Stimulated activated CD8-positive, alpha-beta memory T cell treated with anti-CD3 and anti-CD28 coated beads, Interleukin-15, amount 100 ng/mL, for 4 hours (primary cell): ENCODE data around the gene IRS1.

Experiments
- DNase-seq, 2 donors: peaks; one replicate each; pipeline ENCODE4 v3.0.0-alpha.2; 2020; ENCODE audit warnings: low read depth in 2 of 2

IRS1 gene

DNA sequence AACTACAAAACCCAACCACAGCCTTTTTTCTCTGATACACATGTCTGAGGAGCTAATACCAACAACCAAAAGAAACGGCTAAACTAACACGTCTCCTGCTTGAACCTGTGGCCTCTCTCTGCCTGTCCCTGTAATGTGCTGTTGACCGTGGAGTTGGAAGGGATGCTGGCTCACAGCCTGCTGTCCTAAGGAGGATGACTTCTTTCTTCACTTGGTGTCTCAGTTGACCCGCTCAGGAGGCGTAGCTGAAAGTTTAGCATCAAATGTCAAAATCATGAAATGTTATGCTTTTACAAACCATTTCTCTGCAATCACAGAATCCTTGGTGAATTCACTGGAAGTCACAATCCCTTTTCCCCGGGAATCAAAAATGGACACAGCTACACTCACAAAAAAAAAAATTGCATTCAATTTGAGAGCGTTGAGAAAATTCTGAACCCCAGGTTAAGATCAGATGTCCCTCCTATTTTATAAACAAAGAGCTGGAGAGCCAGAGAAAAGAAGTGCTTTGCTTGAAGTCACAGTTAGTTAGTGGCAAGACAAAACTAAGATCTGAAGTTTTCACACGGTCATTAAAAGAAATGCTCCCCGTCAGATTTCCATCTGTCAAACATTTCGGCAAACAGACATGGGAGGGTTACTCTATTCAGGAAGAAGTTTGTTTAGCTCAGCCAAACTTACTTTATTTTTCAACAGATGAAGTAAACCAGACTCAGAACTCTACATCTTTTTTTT lies 74.3 kb downstream of the IRS1 start:
- no peak for DNase-seq

DNA sequence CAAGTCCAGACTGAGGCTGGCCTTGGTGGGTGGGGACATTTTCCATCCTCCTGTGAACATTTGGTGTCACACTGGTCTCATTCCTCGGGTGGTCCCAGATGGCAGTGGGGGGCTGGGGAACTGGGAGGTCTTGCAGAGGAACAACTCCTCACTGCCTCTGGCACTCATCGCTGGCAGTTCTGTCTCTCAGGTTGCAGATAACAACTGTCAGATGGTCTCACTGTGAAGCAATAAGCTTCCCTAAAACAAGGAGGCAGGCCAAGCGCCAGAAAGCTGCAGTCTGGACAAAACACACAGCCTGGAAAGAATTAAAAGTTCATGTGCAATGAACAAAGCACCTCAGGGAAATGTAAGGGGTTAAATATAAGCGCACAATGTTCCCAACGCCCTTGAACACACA lies 78.1 kb downstream of the IRS1 start:
- no peak for DNase-seq

DNA sequence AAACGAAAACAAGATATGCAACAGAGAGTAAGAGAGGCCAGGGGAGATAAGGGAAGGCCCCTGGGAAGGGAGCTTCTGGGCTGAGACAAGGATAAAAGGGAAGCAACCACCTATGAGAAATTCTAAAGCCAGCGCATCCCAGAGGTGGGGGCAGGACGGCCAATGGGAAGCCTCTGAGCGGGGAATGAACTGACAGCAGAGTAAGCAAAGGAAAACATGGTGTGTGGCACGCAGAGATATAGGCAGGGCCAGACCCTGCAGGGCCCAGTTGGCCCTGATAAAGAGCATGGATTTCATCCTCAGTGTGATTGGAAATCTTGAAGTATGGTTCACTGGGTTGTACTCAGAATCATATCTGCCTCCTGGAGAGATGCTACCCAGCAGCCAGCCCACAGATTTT lies 78.7 kb downstream of the IRS1 start:
- no peak for DNase-seq

DNA sequence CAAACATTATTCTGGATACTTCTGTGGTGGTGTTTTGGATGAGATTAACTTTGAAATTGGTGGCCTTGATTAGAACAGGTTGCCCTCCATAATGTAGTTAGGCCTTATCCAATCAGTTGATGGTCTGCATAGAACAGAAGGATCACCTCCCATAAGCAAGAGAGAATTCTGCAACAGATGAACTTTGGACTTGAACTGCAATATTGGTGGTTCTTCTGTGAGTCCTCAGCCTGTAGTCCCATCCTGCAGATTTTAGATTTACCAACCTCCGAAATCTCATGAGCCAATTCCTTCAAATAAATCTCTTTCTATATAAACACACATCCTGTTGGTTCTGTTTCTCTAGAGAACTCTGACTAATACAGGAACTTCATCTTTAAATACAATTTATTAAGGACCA lies 81.9 kb downstream of the IRS1 start:
- DNase-seq: no peak

DNA sequence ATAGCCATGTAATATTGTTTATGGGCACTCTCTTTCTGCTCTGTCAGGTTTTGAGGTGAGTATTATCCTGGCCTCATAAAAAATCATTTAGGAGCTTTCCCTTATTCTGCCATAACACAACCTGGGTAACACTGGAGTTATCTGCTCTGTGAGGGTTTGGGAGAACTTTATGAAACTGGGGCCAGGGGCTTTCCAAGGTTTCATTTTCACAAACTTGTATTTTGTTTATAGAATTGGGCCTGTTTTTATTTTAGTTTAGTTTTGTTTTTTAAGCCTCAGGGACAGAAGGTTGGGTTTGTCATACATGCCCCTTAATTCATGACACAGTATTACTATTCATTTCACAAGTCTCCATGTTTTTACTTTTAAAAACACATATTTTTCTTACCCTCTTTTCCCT lies 83.5 kb downstream of the IRS1 start:
- DNase-seq: no peak

DNA sequence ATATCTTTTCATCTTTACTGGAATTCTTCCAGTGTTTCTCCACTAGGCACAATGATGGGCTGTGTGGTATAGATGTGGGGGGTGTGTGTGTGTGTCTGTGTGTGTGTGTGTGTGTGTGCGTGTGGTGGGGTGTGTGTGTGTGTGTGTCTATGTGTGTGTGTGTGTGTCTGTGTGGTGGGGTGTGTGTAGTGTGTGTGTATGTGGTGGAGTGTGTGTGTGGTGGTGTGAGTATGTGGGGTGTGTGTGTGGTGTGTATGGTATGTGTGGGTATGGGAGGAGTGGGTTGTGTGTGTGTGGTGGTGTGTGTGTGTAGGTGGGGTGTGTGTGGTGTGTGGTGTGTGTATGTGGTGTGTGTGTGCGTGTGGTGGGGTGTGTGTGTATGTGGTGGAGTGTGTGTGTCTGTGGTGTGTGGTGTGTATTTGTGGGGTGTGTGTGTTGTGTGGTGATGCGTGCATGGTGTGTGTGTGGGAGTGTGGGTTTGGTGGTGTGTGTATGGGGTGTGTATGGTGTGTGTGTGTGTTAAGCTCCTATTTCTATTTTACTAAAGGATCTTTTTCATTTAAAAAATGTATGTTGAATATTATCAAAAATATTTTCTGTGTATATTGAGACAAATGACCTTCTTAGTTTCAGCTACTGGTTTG lies 84.2 kb downstream of the IRS1 start:
- DNase-seq: no peak

DNA sequence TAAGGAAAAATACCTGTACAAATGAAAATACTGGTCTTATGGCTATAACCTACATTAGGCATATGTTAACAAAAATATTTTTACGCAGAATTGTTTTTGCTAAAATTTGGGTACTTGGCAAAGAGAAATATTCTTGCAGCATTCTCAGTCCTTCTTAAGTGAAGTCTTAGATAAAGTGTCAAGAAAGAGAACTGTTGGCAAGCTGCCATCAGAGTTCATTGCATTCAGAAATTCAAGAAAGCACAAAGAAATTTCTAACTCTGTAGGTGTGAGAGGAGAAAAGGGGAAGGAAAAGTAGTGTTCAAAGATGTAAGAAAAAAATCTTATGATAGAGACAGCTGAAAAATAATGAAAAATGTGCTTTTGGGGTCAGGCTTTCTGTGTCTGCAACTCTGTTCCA lies 86.7 kb downstream of the IRS1 start:
- DNase-seq: no peak

DNA sequence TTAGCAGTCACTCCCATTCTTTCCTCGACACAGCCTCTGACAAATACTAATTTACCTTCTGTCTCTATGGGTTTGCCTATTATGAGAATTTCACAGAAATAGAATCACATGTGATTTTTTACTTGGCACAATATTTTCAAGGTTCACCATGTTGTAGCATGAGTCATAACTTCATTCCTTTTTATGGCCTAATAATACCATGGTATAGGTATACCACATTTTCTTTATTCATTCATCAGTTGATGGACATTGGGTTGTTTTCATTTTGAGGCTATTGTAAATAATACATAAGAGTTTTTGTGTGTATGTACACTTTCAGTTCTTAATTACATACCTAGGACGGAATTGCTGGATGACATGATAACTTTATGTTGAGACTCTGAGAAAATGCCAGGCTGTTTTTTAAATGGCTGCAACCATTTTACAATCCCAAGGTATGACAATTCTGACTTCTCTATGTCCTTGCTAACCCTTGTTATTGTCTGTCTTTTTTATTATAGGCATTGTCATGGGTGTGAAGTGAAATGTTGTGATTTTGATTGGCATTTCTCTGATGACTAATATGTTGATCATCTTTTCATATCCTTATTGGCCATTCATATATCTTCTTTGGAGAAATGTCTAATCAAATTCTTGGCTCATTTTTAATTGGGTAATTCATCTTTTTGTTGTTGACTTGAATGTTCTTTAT lies 87.9 kb downstream of the IRS1 start:
- DNase-seq: no peak

DNA sequence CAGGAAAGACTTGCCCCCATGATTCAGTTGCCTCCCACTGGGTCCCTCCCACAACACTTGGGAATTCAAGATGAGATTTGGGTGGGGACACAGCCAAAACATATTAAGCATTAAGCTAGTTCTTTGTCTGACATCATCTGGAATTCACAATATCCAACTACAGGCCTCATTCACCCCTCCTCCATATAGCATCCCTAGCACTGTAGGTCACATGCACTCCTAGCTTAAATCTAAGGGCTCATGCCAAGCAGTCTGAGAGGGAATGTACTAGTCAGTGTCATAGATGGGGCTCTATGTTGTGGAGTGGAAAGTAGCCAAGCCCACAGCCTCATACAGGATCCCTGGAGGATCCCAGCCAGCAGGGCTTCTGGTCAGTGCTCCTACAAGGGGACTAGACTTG lies 92.1 kb downstream of the IRS1 start:
- no peak for DNase-seq

DNA sequence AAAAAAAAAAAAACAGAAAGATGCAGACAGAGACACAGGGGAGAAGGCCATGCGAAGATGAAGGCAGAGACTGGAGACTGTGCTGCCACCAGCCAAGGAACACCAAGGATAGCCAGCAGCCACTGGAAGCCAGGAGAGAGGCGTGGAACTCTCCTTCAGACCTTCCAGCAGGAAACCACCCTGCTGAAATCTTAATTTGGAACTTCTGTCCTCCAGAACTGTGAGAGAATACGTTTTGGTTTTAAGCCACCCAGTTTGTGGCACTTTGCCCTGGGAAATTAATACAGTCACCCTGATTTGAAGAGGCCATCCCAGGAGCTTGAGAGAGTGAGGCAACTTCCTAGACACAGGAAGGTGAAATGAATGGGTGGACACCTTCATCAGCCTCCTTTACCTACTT lies 93.7 kb downstream of the IRS1 start:
- no peak for DNase-seq

DNA sequence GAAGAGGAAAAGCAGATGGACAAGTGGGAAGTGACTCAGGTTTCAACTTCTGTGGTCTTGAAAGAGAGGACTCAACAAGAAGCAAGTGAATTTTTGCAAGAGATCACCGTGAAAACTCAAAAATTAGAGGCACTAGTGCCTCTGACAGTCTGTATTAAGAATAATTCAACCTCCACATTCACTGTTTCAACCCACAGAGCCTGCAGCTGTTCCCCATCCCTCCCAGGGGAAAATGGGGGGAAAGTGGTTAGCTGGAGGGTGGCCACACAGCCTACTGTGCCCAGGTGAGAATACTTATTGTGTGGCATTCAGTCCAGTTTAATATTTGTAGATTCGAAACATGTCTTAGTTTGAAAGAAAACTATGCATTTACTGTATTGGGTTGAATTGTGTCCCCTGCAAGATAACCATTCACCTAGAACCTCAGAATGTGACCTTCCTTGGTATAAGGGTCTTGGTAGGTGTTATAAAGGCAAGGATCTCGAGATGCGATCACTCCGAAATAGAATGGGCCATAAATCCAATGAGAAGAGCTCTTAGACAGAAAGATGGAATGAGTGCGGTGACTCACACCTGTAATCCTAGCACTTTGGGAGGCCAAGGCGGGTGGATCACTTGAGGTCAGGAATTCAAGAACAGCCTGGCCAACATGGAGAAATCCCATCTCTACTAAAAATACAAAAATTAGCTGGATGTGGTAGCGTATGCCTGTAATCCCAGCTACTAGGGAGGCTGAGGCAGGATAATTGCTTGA lies 94.3 kb downstream of the IRS1 start:
- DNase-seq: no peak

DNA sequence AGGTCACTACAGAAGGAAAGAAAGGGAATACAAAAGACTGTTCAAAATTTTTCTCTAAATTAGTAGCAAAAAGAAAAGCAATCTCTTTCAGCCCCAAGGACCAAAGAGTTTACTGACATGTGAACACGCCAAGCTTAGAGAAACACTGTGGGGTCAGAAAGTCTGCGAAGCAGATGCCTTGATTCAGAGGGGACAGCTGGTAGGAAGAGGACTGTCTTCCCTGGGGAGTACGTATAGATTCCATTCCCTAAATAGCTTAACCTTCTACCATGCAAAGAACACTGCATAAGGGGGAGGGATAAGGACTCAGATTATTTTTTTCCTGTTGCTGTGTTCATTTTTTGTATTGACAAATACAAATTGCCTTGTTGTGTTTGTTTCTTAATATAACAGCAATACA lies 96.1 kb downstream of the IRS1 start:
- no peak for DNase-seq

DNA sequence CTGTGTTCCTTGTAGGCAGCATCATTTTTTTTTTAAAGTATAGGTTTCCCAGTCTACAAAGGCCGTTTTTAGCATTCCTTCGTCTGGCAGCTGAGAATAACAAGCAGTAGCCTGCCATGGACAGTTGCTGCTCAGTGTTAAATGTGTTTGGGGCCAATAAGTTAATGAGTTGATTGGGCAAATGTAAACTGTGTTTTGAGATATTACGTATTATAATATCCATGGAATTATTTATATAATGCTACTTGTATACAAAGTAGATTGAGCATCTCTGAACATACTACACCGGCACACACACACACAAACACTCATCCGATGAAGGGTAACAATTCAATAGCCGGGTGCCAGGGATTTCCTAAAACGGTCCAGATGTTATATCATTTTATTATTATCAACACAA lies 97.2 kb downstream of the IRS1 start:
- no peak for DNase-seq

DNA sequence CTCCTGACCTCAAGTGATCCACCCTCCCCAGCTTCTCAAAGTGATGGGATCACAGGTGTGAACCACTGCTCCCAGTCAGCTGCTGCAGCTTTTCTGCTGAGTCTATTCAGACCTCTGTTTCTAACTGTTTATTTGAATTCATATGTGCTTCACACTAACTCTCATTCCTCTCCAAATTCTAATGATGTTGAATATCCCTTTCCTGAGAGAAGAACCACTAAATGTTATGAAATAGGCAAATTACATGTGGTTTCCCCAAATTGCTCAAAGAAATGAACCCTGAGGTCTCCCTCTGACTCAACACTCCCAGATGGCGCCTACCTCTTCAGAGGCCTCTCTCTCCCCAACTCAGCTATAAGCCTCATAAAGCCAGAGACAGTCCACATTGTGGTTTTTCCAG lies 98.6 kb downstream of the IRS1 start:
- DNase-seq: no peak

DNA sequence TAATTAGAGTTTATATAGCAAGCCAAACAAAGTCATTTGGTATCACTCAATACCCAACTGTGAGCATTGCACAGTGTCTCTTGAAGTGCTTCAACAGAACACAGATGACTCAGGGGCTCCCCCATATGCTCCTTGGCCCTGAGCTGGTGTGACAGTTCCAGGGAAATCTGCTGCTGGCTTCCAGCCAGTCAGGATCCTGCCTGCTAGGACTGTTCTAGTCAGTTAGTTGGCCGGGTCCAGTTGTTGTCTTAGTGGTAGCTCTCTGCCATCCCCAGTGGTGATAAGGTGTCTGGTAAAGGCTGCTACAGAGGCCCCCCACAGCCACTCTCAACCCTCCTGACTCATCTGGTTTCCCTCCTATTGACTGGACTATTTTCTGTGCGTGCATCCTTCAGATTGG lies 100.3 kb downstream of the IRS1 start:
- DNase-seq: no peak

DNA sequence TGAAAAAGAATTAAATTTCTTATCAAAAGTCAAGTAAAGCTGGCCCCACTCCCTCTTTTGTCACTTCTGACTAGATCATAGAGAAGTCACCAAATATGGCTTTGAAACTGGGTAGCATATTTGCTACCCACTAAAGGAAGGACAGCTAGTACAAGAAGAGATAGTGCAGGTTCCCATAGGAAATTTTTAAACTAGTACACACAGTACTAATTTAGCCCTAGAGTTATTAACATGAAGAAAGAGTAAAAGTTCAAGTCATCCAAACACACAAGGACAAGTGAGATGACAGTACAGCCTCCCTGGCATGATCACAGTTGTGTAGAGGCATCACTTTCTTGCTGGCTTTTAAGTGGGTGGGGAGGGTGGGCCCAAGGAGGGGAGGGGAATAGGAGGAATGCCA lies 100.9 kb downstream of the IRS1 start:
- DNase-seq: no peak

DNA sequence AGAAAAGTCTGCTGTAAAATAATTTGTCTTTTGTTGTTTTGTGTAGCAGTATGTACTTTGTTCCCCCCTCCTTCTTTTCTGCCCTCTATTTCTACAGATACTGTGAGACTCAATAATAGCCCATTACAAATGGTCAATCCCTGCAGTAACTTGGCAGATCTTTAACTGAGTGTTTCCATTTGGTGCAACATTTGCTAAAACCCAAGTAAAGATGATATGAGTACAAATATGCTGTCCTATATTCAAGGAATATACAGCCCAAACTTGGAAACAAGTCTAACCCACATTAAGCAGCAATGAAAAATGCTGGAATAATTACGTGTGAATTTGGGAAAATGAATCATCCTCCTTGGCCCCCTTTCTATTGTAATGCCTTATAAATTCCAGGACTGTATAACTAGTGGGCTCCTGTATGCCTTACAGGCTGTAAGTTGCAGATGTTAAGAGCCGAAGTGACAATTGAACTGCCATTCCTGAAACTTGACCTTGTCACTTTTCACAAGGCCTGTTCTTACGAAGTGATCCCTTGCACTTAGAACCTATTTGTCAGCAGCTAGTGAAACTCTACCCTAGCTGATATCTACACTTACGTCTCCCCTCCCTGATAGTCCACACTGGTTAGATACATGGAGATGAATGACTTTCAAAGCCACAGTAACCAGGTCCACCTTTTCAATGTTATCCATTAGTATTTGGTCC lies 104.9 kb downstream of the IRS1 start:
- no peak for DNase-seq

DNA sequence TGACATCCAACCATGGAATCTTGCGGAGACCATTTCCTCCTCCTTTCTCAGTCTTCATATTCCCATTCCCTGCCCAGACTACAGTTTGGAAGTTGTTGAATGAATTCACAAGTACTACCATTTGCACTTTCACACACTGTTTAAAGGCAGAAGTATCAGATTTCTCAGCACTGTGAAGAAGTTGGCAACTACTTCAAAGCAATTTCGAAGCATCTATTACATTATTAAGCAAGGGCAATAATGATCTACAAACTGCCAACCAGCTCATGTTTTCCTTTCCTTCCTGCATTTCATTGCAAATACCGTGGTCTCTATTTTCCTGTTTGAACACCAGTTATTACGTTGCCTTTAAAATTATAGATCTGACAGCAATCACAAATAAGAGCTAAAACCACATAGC lies 105.5 kb downstream of the IRS1 start:
- no peak for DNase-seq

DNA sequence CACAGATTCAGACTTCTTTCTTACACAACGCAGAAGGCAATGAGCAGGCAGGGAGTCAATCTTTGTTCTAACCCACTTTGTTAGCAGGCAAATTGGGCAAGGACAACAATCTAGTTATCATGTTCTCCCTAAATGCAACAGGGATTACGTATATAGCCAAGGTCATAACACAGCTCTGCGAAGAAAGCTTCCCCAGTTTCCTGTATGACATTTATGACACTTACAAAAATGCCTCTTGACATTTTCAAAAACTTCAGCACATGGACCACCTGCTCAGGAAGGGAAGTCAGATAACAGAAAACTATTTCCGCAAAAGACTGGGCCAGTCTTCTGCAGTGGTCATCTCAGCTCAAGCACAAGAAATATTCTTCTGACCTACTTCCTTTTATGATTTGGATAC lies 106.1 kb downstream of the IRS1 start:
- no peak for DNase-seq

DNA sequence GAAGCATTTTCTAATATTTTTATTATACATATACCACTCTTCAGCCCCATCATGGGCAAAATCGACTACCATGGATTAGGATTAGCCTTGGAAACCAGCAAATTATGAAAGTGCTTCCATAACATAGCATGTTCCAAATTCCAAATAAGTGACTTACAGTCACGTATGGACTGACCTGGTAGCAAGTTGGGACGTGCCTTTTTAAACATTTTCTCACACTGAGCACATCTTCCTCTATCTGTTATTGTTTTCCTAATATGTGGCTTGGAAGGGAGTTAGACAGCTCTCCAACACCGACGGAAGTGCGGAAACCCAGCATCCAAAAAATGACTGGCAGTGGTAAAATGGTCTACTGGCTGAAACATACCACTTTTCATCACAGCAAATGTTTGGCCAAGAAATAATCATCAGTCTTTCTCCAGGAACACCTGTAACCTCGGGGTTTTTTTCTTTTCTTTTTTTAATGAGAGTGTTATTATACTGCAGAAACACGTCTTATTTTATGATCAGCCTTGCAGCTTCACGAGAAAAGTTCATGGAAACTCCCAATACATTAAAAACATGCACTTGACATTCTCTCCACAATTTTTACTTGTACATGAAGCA lies 107.0 kb downstream of the IRS1 start:
- DNase-seq: no peak

DNA sequence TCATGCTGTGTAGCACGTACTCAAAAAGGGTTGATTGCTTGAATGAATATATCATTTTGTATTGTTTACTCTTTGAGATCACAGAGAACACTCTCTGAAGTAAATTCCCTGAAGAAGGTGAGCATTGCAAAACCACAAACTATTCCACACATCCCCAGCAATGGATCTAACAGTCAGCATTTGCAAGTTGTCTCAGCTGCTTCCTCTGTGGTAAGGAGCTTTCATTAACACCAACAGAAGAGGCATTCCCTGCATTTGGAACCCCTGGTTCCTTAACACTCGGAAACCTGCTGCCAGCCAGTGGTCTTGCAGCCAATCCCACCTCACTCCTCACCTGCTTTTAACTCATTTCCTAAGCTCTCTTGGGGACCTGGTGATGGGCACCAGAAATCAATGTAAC lies 108.4 kb downstream of the IRS1 start:
- no peak for DNase-seq
